ENCODE results near the gene ANKRD55. TPM values are rescaled to one million over a fixed set of nuclear protein-coding genes. Genes with fewer than 3 reads are reported as not detected.
"Not testable (repeated sequence)": the region's sequence is repeated elsewhere in the genome, so short reads cannot be mapped to it uniquely, and the experiment has no call there.

Gene ANKRD55
- polyA plus RNA-seq, 4 donors, result 0.75 to 1.7 (median 1.3) TPM

DNA sequence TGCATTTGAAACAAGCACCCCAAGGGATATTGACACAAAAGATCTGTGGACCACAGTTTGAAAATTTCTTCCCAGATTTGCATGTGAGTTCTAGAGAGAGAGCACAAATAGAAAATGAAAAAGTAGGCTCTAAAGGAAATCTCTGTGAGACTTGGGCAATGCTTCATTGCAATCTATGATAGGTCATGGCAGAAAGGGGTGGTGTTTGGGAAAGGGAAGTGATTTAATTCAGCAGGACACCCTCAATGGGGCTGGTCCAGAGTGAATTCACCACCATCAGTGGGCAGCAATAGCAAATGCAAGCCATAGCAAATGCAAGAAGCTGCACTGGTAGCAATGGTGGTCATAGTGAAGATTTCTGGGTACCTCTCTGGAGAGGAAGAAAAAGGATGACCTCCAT is 58.1 kb downstream of the ANKRD55 start:
- no peak for DNase-seq (ENCODE audit: low read depth in 4 of 4, low spot score in 2 of 4)

DNA sequence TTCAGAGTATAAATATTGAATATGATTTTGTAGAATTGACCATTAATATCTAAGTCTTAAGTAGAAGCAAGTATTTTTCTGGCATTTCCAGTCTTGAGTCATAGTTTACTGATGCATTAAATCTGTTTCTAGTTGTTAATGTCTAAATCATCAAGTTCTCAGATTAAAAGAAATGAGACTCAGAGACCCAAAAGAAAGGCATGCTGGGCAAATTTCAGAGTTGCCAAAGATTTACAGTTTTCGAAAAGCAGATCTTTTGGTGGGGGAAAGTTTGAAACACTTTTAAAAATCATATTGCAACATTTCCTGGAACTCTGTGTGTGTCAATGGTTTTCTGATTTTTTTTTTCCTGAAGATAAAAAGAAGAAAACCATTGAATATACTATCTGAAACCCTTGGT is 60.9 kb downstream of the ANKRD55 start:
- no peak for DNase-seq (ENCODE audit: low read depth in 4 of 4, low spot score in 2 of 4)

DNA sequence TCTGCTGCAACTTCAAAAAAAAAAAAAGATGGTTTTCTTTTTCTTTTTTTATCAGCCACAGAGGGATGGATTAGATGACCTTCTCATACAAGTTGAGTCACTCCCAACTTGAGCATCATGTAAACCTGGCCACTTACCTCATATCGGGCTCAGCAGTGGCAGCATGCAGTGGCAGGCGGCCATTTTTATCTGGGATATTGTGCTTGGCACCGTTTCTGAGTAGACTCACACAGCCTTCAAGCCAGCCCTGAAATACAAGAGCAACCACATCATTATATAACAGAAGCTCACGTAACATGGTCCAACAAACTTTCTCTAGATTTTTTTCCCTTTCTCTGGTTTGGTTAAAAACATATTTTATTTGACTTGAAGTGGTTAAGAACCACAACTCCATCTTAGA is 62.6 kb downstream of the ANKRD55 start:
- no peak for DNase-seq (ENCODE audit: low read depth in 4 of 4, low spot score in 2 of 4)

DNA sequence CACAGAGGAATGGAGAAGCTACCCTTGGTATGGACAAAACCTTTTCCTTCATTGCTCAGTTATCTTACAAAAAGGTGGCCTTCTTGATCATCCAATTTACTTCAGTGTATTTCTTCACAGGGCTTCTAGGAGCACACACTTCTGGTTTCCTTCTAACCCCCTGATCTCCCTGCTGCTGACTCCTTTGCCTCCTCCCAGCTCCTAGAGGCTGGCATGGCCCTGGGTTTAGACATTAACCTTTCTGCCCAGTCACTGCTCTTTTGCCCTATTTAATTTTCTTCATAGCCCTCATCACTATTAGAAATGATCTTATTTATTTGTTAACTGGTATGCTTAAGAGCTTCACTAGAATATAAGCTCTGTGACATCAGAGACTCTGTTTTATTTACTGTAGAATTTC is 63.2 kb downstream of the ANKRD55 start:
- DNase-seq (ENCODE audit: low read depth in 4 of 4, low spot score in 2 of 4), result no peak

DNA sequence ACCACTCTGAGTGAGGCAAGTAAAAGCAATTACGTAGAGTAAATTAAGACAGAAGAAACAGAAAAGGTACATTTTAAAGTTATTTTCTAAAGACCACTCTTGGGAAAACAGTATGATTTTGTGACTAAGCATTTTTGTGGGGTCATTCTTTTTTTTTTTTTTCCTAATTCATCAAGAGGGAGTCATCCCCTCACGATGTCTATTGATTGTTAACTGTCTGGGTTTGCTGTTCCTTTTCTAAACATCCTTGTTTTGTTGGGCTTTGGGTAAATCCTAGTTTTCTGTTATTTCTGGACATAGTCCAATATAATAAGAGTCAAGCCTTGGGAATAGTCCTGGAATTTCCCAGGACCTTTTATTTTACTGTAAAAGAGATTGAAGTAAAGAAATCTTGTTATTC is 63.8 kb downstream of the ANKRD55 start:
- DNase-seq (ENCODE audit: low read depth in 4 of 4, low spot score in 2 of 4), result no peak

DNA sequence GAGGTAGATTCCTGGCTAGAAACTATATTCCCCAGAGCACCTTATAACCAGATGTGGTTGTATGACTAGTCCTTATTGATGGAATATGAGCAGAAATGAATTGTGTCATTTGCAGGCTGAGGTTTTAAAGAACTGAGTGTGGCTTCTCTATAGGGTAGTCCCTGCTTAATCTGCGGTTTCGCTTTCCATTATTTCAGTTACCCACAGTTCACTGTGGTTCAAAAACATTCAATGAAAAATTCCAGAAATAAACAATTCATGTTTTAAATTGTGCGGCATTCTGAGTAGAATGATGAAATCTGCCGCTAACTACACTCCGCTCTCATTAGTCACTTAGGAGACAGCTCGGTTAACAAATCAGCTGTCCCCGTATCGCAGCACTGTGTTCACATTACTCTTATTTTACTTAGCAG is 65.1 kb downstream of the ANKRD55 start:
- no peak for DNase-seq (ENCODE audit: low read depth in 4 of 4, low spot score in 2 of 4)

DNA sequence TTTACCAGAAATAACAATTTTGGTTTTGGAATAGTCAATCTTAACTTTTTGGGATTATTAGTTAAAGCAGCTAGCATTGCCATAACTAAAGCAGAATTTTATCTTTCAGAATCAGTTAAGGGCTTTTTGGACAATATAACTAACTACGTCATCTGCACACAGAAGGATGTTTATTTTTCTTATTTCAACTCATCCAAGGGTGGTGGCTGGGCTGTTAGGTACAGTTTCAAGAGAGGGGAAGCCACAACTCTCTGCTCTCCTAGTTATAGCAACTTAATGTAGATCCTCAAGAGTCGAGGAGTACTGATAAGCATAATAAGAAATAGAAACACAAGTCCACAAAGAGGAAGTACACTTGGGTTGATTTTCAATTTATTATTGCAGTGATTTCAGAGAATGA is 65.6 kb downstream of the ANKRD55 start:
- no peak for DNase-seq (ENCODE audit: low read depth in 4 of 4, low spot score in 2 of 4)

DNA sequence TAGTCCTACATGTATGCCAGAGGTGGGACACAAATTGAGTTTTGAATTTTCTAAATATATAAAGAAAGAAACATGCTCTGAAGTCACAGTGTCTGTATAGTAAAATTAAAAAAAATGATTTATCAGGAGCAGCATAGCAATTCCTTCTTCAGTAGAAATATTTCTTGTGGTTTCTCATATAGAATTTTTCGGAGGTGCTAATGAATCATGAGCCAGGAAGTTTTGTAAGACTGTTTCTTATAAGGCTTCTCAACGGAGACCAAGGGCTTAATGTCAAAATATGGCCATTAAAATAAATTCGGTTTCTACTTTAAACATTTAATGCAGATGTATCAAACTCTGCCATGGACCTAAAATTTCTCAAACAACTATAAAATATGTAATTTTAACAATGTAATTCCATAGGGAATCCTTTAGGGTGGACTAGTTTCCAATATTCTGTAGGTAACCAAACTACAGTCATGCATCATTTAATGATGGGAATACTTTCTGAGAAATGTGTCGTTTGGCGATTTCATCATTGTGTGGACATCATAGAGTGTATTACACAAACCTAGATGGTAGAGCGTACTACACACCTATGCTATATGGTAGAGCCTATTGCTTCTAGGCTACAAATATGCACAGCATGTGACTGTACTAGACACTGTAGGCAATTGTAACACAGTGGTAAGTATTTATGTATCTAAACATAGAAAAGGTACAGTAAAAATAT is 66.3 kb downstream of the ANKRD55 start:
- DNase-seq (ENCODE audit: low read depth in 4 of 4, low spot score in 2 of 4), result no peak

DNA sequence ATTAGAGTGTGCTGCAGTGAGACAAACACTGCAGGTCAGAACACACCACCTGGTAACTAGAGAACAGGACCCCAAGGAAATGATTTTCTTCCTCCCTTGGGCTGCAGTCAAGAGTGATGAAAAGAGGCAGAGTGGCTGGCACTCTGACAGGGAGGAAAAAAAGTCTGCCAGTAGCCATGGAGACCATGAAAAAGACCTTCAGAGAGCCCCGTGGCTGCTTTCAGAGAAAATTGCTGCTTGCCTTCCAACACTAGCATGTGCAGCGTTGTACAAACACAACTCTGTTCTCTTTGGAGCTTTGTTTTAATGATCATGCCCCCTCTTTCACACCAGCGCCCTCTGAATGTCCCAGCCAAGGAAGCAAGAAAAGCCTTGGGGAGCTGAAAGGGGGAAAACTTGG is 68.8 kb downstream of the ANKRD55 start:
- DNase-seq (ENCODE audit: low read depth in 4 of 4, low spot score in 2 of 4), result no peak

DNA sequence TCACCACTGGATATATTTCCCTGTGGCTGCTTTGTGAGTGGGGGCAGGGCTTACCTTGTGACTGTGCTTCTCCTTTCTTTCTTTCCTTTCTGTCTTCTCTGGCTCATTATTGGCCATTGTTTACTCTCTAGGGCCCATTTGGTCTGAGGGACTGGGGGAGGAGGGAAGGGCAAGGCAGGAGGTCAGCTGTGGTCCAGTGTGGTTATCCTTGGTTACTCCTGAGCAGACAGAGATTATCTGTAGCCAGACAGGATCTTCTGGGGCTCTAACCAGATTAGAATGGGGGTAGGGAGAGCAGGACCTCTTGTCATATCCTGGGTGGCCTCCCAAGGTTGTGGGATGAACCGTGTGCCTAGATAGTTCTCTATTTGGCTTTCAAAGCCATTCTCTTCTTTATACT is 71.2 kb downstream of the ANKRD55 start:
- DNase-seq (ENCODE audit: low read depth in 4 of 4, low spot score in 2 of 4), result no peak

DNA sequence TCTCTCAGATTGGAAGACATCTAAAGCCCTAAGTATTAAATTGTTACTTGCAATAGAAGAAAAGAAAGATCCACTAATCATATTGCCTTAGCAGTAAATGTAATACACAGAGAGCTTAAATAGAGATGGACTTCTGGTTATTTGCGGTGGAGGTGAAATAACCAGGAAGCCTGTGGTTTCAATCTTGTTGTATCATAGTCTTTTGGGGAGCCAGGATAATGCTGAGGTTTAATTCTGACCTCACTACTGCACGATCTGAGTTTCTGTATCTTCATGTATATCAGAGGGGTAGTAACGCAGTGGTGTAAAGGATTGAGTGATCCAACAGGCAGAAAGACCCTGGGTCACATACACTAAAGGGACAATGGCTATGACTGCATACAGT is 71.7 kb downstream of the ANKRD55 start:
- no peak for DNase-seq (ENCODE audit: low read depth in 4 of 4, low spot score in 2 of 4)

DNA sequence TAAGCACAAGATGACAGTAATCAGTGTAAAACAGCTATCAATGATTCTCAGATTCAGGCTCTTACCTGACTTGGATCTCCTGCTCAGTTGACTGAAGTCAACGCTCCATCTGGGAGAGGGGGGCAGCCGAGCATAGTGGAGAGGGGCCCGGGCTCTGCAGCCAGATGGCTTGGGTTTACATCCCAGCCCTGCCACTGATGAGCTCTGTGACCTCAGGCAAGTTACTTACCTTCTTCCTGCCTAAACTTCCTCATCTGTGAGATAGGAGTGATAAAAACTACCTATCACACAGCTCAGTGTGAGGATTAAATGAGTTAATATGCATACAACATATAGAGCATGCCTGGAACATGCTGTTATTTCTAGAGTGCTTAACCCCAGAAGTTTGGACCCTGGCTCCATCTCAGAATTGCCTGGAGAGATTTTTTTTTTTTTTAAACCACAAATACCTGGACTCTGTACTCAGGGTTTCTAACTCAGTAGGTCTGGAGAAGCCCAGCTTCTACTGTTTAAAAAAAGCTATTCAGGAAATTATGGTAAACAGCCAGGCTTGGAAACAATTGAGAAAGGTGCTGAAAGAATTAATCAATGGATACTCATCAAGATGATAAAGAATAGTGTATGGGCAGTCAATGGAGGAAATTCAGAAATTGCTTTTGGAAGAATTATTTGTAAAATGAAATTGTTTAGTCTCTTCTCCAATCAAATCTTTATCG is 72.2 kb downstream of the ANKRD55 start:
- no peak for DNase-seq (ENCODE audit: low read depth in 4 of 4, low spot score in 2 of 4)

DNA sequence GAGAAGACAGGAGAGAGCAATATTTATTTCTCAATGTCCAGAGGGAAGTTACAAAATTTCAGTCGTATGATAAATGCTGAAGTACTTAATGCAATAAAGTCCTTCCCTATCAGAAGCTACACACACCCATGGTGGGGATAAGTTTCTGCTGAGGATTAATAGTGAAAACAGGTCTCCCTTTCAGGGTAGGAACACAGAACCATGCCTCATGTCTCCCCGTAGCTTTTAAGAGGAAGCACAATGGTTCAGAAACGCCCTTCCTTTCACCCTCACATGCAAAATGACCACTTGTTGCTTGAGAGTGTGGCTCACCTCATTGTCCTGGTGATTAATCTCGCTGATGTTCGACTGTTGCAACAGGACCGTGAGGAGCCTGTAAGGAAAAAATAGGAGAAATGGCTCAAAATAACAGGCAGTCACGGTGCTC is 73.6 kb downstream of the ANKRD55 start:
- DNase-seq (ENCODE audit: low read depth in 4 of 4, low spot score in 2 of 4), result no peak

DNA sequence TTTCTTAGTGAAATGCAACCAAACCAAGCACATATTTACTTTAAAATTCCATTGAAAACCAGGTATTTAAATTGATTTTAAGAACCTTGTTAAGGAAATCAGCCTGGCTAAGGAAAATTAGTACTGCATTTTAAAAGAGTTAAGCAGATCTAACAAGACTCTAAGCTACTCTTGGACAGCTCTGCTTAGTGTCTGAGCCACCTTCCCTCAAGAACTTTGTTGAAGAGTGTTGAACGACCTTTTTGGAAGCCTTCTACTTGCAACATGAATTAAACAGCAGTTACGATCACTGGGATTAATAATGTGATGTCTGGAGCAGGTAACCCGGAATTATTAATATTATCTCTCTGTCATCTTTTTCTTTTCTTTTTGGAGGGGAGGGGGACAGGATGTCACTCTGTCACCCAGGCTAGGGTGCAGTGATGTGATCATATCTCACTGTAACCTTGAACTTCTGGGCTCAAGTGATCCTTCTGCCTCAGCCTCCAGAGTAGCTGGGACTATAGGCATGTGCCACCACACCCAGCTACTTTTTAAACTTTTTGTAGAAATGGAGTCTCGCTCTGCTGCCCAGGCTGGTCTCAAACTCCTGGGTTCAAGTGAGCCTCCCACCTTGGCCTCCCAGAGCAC is 74.7 kb downstream of the ANKRD55 start:
- DNase-seq (ENCODE audit: low read depth in 4 of 4, low spot score in 2 of 4), result no peak

DNA sequence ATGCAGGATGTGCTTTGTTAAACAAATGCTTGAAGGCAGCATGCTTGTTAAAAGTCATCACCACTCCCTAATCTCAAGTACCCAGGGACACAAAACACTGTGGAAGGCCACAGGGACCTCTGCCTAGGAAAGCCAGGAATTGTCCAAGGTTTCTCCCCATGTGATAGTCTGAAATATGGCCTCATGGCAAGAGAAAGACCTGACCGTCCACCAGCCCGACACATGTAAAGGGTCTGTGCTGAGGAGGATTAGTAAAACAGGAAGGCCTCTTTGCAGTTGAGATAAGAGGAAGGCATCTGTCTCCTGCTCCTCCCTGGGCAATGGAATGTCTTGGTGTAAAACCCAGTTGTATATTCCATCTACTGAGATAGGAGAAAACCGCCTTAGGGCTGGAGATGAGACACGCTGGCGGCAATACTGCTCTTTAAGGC is 75.9 kb downstream of the ANKRD55 start:
- DNase-seq (ENCODE audit: low read depth in 4 of 4, low spot score in 2 of 4), result not testable (repeated sequence)

DNA sequence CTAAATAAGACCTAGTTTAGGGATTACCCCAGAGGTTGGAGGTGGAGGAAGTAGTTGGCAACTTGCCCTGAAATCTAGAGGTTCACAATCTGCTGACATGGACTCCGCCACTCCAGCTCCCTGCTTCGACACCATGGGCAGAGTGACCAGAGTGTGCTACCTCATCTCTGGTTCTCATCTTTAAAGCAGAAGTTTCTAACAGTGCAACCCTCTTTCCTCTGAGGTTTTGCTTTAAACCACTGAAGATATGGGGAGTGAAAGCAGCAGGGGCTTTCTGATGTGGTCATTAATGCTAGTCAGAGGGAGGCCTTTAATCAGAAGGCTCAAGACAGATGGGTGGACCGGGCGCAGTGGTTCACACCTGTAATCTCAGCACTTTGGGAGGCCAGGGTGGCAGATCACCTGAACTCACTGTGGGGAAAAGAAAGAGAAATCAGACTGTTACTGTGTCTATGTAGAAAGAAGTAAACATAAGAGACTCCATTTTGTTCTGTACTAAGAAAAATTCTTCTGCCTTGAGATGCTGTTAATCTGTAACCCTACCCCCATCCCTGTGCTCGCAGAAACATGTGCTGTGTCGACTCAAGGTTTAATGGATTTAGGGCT is 76.4 kb downstream of the ANKRD55 start:
- DNase-seq (ENCODE audit: low read depth in 4 of 4, low spot score in 2 of 4), result not testable (repeated sequence)

DNA sequence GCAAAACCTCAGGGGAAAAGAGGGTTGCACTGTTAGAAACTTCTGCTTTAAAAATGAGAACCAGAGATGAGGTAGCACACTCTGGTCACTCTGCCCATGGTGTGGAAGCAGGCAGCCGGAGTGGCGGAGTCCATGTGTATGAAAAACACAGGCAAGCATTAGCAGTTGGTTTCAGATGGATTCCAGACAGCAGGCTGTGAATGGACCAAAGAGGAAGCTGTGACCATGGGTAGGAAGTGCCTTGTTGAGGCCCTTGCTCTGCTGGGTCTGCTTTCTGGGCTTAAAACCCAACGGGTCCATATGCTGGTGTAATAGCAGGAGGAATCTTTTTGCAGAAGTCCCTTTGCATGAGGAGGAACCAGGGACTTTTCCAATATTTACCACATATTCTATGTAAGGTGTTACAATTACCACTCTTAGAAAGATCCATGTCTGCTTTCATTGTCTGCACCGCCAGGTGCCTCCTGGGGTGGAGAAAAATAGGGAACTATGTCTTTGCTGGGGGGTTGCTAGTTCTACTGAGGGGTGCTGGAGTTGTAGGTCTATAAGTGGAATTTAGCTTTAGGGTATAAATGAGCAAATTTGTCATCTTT is 77.0 kb downstream of the ANKRD55 start:
- no peak for DNase-seq (ENCODE audit: low read depth in 4 of 4, low spot score in 2 of 4)

DNA sequence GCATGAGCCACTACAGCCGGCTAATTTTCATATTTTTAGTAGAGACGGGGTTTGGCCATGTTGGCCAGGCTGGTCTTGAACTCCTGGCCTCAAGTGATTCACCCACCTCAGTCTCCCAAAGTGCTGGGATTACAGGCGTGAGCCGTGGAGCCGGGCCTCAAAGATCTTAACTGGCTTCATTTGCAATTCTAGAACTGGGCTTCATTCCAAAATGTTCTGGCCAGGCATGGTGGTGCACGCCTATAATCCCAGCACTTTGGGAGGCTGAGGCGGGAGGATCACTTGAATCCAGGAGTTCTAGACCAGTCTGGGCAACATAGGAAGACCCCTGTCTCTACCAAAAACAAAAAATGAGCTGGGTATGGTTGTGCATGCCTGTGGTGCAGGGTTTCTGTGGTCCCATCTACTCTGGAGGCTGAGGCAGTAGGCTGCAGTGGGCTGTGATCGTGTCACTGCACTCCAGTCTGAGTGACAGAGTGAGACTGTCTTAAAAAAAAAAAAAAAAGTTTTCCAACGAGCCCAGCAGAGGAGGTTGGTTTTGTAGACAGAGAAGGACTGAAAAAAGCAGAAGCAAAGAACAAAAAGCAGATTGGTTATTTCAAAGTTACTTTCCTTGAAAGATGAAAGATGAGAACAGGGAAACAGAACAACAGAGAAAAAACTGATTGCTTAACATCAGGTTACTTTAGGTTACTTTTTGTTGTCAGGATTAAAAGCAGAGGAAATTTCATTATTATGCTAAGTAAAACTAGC is 78.2 kb downstream of the ANKRD55 start:
- no peak for DNase-seq (ENCODE audit: low read depth in 4 of 4, low spot score in 2 of 4)

DNA sequence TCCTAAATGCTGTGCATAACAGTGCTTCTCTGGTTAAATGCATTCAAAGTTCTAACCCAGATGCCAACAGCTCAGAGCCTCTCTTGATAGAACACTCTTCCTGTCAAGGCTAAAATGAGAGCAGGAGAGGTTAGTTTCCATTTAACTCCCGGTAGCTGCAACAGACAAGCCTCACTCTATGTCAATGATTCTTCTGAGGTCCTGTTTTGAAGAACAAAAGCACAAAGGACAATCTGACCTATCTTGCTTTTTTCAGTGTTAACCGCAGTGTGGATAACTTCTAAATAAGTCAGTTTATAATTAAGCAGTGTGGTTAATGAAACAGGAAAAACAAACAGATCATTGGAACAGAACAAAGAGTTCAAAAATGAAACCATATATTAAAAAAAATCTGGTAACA is 80.7 kb downstream of the ANKRD55 start:
- no peak for DNase-seq (ENCODE audit: low read depth in 4 of 4, low spot score in 2 of 4)

DNA sequence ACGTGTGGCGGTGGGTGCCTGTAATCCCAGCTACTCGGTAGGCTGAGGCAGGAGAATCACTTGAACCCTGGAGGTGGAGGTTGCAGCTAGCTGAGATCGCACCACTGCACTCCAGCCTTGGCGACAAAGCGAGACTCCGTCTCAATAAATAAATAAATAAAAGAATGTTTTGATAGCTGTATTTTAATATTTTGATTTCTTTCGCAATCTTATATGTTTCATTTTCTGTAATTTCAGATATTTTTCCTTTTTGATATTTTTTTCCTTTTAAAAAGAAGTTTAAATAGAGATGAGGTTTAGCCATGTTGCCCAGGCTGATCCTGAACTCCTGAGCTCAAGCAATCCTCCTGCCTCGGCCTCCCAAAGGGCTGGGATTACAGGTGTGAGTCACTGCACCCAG is 82.4 kb downstream of the ANKRD55 start:
- DNase-seq (ENCODE audit: low read depth in 4 of 4, low spot score in 2 of 4), result not testable (repeated sequence)
